Activated T-cell treated with anti-CD3 and anti-CD28 coated beads for 4 hours (primary cell): Measurements from ENCODE around the gene TEX26.

Experiments
- DNase-seq: peaks from one replicate; pipeline ENCODE4 v3.0.0-alpha.2; 2020

Gene TEX26

DNA sequence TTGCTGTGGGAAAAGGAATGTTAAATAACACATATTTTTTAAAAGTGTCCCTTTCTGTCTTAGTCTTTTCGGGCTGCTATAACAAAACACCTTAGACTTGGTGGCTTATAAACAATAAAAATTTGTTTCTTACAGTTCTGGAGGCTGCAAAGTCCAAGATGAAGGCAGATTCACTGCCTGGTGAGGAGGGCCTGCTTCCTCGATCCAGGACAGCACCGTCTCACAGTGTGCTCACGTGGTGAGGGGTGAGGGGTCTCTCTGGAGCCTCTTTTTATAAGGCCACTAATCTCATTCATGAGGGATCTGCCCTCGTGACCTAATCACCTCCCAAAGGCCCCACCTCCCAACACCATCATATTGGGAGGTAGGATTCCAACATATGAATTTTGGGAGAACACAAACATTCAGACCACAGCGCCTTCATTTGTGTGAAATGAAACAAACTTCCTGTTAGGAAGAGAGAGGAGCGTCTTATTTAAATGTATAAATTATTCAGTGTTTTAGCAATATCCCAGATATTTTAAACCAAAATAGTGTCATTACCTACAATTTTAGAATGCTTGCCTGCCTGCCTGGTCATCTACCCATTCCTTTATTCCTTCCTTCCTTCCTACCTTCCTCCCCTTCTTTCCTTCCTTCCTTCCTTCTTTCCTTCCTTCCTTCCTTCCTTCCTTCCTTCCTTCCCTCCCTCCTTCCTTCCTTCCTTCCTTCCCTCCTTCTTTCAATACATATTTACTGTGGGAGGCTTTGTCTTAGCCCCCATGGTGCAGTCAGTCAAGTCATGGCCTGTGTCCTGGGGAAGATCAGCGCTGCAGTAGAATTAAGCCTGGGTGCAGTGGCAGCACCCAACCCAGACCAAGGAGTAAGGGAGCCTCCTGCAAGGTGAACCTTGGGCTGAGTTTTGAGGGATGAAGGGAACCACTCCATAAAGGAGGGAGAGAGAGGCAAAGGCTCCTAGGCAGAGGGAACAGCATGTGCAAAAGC is 84.2 kb downstream of the TEX26 start:
- DNase-seq, result no peak

- no peak for DNase-seq
Measured at GRCh38 chr13:31018511-31018910, 86.1 kb downstream of the TEX26 start.

DNA sequence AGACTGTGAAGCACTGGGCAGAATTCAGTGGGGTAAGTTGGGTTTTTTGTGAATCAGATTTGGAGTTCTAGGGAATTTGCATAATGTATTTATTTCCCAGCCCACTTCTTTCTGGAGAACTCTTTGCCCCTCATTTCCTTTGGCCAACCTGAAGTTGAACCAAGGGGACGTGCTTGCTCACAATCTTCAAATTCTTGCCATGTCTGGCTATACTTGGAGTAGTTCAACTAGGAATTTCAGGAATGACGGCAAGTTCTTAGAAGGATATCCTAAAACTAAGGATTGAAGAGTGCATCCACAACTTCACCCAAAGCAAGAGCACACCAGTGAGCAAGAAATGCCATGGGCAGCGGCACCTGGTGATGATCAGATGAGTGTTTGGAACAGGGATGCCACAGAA is 88.5 kb downstream of the TEX26 start:
- DNase-seq, result no peak

DNA sequence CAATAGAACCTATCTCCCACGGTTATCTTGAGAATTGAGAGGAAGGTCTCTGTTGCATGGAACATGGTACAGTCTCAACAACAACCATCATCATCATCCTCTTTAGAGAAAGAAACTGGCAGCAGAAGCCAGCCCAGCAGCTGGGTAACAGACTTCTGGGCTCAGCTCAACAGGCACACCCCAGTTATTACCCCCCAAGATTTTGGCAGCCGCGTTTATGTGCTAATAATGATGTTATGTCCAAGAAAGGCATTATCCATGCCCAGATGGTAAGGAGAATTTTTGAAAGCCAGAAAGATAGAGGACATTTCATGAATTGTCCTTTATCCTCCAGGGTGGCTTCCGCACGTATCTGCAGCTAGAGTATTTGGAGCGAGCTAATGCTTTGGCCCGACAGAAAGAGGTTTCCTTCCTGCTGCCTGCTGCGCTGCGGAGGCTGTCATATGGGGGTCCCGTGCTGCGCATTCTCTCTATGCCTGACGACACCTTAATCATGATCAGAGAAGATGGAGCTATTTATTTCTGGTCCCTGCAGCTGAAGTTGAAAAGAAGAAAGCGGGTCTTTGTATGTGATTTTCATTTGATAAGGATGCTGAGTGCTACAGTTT is 89.9 kb downstream of the TEX26 start:
- no peak for DNase-seq

DNA sequence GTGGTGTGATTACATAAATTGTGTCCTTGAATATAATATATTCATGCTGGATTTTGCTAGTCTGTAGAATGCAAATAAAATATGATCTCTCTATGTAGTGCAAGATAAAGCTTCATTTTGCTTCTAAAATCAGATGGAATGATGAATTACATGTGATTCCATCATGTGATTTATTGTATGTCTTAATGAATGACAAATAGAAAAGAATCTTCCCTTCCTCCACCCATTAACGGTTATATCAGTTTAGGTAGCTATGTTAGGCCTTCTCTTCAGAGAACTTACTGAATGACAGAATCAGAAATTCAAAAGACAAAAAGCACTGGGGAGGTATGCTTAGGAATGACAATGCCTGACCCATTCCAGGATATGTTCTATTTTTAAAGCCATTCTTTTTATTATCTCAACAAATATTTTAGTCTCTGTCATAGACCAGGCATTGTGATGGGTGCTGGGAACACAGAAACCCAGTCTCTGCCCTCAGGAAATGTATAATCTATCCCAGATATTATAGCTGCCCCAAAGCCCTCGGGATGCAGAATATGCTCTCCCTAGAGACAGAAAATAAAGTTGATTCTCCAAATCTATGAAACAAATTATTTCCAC is 90.6 kb downstream of the TEX26 start:
- no peak for DNase-seq
